Spleen (tissue), 11 donors: Measurements from ENCODE around the gene NTRK1. TPM values are rescaled to one million over a fixed set of nuclear protein-coding genes. Genes with fewer than 3 reads are reported as not detected.

Experiments
- DNase-seq: peaks from one replicate; pipeline ENCODE4 v3.0.0-alpha.2; 2020
- H3K27ac ChIP-seq, 8 donors: fragments of 200-600 bp; sonication (generic) in 7 of 8; 1 replicate in 4 of 8; 2 replicates in 4 of 8; pipeline versions ENCODE4 v1.5.0 to v1.8.0; 2016 to 2021; ENCODE audit warnings: inconsistent platforms in 4 of 8, mild to moderate bottlenecking in 4 of 8, moderate library complexity in 1 of 8
- H3K27me3 ChIP-seq, 7 donors: fragments of 200-600 bp; sonication (generic) in 6 of 7; replicated peaks in 1 of 7; 1 replicate in 4 of 7; 2 replicates in 3 of 7; pipeline versions ENCODE4 v1.5.0 to v1.8.0; 2016 to 2021; ENCODE audit warnings: inconsistent platforms in 3 of 7, mild to moderate bottlenecking in 1 of 7
- H3K36me3 ChIP-seq, 6 donors: fragments of 200-600 bp; sonication (generic) in 5 of 6; 1 replicate in 4 of 6; 2 replicates in 2 of 6; pipeline versions ENCODE4 v1.5.0 to v1.8.0; 2016 to 2021; ENCODE audit warnings: inconsistent platforms in 2 of 6
- H3K4me1 ChIP-seq, 6 donors: fragments of 200-600 bp; sonication (generic) in 5 of 6; 1 replicate in 3 of 6; 2 replicates in 3 of 6; pipeline versions ENCODE4 v1.5.0 to v1.8.0; 2016 to 2021; ENCODE audit warnings: inconsistent platforms in 3 of 6
- H3K4me3 ChIP-seq, 8 donors: fragments of 200-600 bp; sonication (generic) in 7 of 8; 1 replicate in 4 of 8; 2 replicates in 4 of 8; pipeline versions ENCODE4 v1.5.0 to v1.8.0; 2016 to 2021; ENCODE audit warnings: inconsistent platforms in 4 of 8, mild to moderate bottlenecking in 4 of 8, moderate library complexity in 2 of 8
- H3K9me3 ChIP-seq, 8 donors: fragments of 200-600 bp; sonication (generic) in 7 of 8; 1 replicate in 4 of 8; 2 replicates in 4 of 8; pipeline versions ENCODE4 v1.5.0 to v1.8.0; 2016 to 2021; ENCODE audit warnings: inconsistent platforms in 4 of 8
- CTCF ChIP-seq, 11 experiments: fragments of 200-600 bp in 7 of 11; fragments of 450-650 bp in 4 of 11; sonication (generic) in 4 of 11; IDR thresholded peaks in 8 of 11; conservative IDR thresholded peaks in 3 of 11; 1 replicate in 7 of 11; 2 replicates in 4 of 11; pipeline versions ENCODE4 v1.4.0 to v1.8.0; 2016 to 2021; ENCODE audit warnings: antibody characterized with exemption in 11 of 11, inconsistent platforms in 4 of 11, mild to moderate bottlenecking in 1 of 11
- POLR2A ChIP-seq, 3 donors: fragments of 450-650 bp; IDR thresholded peaks; one replicate each; pipeline ENCODE4 v1.5.1; 2017; ENCODE audit warnings: antibody characterized with exemption in 3 of 3, mild to moderate bottlenecking in 1 of 3
- POLR2AphosphoS5 ChIP-seq, 3 donors: sonication (generic); formaldehyde crosslinking; IDR thresholded peaks; one replicate each; pipeline ENCODE4 v1.5.1; 2017; ENCODE audit warnings: antibody characterized with exemption in 3 of 3
- WGBS, 5 donors: extraction: QIAGEN DNeasy Blood & Tissue Kit in 3 of 5; methylation state at CpG; one replicate each; pipeline versions ENCODE4 v1.1.5 to v1.1.7; 2013 to 2018; 5-methylcytosine and 5-hydroxymethylcytosine counted together
- intact Hi-C: fragments of 100-400 bp; cut with DNase I; formaldehyde crosslinking; loops from one replicate; pipeline ENCODE4 v1.15.0; 2023; ENCODE audit warnings: low total_unique reads
- polyA plus RNA-seq, 3 donors: library from polyadenylated mRNA; stranded (reverse); fragments of 200-250 nt; gene quantifications; one replicate each; pipeline ENCODE4 v1.2.1, GENCODE V29; 2013
- total RNA-seq, 7 donors: library from RNA; depleted of rRNA in 3 of 7; stranded (reverse); fragments of >200 nt in 3 of 7; fragmentation: NEBNext Ultra II Directional in 4 of 7; extraction: Animal tissue kit (Norgen Biotek cat#: 25700) in 4 of 7; gene quantifications; one replicate each; pipeline versions ENCODE4 v1.1.0 to v1.2.1, GENCODE V29; 2016 to 2021
- donor health status: healthy with polysubstance abuse.
- donor health status: DM: no; HTN: no; CAD: no; lungs with moderate emphysema.
- donor health status: DM: no; HTN: no; CAD: no.
- donor health status: Bipolar disorder and iron deficiency.
- donor health status: healthy.
- donor health status: DM: no; HTN: no; CAD: no.
- donor health status: DM: yes; HTN: yes; CAD: no.

NTRK1 gene
- total and polyA plus RNA-seq, 10 donors: 0.09 to 1.4 (median 0.24) TPM; not detected in 4

DNA sequence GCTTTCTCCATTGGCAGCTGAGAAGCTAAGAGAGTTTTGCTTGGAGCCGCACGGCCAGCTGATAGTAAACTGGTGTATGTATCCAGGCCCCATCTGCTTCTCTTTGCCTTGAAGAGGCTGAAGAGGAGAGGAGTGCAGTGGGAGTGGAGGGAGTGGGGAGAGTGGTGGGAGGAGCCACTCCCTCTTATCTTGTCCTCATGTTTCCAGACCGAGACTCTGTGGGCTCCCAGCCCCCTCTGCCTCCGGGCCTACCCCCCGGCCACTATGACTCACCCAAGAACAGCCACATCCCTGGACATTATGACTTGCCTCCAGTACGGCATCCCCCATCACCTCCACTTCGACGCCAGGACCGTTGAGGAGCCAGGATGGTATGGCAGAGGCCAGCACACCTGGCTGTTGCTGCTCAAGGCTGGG, 53.8 kb downstream of the NTRK1 start:
- peaks cover 0 to 9% (median 0%) of the 10 kb centered on the region in 8 donors for H3K9me3 ChIP-seq
- H3K27me3 ChIP-seq: peaks cover 0 to 62% (median 0%) of the 10 kb centered on the region in 7 donors
- no peak overlapping the region for H3K4me3 ChIP-seq
- H3K27ac ChIP-seq: no peak overlapping the region
- intact Hi-C loops: no loop called here
- peaks cover 0 to 61% (median 7%) of the 10 kb centered on the region in 6 donors for H3K36me3 ChIP-seq
- no peak for DNase-seq
- WGBS, 5 donors: 77 to 90% (median 81%) methylated on average over 8 to 9 of the region's 9 CpGs
- H3K4me1 ChIP-seq: peaks cover 0 to 30% (median 2%) of the 10 kb centered on the region in 6 donors
- TF ChIP-seq POLR2A (IDR thresholded peaks at IDR 0.05) (no peak), POLR2AphosphoS5 (IDR thresholded peaks at IDR 0.05) (peak in 1 of 3 donors; percentile 24)

DNA sequence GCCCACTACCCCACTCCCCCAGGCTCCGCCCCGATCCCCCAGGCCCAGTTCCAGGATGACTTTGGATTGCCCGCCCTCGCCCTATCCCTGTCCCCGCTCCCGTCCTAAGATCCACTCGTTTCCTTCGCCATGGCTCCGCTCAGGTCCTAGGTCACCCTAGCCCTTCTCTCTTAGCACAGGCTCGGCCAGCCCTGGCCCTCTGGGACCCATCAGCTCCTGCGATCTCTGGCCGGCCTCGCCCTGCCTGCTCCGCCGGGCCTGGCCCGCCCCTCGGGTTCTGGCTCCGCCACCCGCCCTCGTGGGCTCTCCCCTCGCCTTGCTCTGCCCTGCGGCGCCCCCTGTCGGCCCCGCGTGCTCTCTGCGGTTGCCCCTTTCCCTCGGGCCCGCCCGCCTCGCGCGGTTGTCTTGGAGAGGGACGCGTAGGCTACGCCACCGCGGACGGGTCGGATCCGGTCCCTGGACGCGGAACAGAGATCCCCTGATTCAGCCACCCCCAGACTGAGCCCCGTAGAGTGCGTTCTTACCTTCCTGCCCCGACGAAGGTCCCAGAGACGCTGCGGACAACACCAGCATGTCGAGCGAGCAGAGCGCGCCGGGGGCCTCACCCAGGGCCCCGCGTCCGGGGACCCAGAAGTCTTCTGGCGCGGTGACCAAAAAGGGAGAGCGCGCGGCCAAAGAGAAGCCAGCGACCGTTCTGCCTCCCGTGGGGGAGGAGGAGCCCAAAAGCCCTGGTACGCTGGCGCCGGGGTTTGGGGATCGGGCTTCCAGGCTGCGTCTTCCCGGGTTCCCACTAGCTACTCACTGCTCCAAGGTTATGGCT, 59.8 kb downstream of the NTRK1 start, which contains the start of gene LRRC71:
Gene LRRC71, plus strand, starts transcription at position 400 of the 820 bp plus-strand sequence. Its CDS starts 172 bp downstream, at position 572.
- intact Hi-C loops: no loop called here
- TF ChIP-seq POLR2A (IDR thresholded peaks at IDR 0.05) (no peak), CTCF (IDR thresholded peaks at IDR 0.05 in 8 of 11, conservative IDR thresholded peaks at IDR 0.05 in 3 of 11) (peak; percentile 59 to 89 (median 81)), POLR2AphosphoS5 (IDR thresholded peaks at IDR 0.05) (peak; percentile 37 to 77 (median 70))
- Histone ChIP-seq H3K4me3 (peak within 1 kb of the TSS in 2 of 8 donors; percentile 2 to 28), H3K4me1 (peaks cover 3 to 31% (median 20%) of the 10 kb centered on the region in 6 donors), H3K27ac (no peak within 1 kb of the TSS), H3K9me3 (peaks cover 0 to 9% (median 0%) of the 10 kb centered on the region in 8 donors), H3K27me3 (peaks cover 8 to 87% (median 52%) of the 10 kb centered on the region in 7 donors), H3K36me3 (peaks cover 0 to 12% (median 0%) of the 10 kb centered on the region in 6 donors)
- DNase-seq: peak; percentile 87
- 12 to 20% (median 15%) methylated on average over 54 to 71 of the region's 71 CpGs for WGBS, 5 donors

DNA sequence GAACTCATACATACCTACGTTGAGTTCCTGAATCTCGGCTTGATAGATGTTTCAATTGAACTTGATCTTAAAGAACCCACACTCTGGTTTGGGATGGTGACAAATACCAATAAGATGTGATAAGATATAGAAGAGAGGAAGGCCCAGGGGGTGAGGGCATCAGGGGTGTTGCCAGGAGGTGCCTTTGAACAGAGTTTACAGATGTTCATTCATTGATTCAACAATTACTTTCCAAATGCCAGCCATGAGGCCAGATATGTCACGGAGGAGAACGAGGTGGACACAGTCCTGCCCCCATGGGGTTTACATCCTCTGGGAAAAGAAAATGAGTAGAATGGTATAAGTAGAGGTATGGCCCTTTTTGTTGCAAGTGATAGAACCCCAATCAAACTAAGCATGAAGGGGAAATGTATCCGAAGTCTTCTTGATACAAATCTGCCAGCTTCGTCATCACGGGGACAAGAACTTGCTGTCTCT, 60.4 kb downstream of the NTRK1 start:
- H3K36me3 ChIP-seq: peaks cover 0 to 7% (median 0%) of the 10 kb centered on the region in 6 donors
- H3K9me3 ChIP-seq: peaks cover 0 to 9% (median 0%) of the 10 kb centered on the region in 8 donors
- intact Hi-C loops: no loop called here
- H3K4me1 ChIP-seq: peaks cover 3 to 34% (median 20%) of the 10 kb centered on the region in 6 donors
- peaks cover 8 to 94% (median 58%) of the 10 kb centered on the region in 7 donors for H3K27me3 ChIP-seq
- TF ChIP-seq POLR2AphosphoS5 (IDR thresholded peaks at IDR 0.05) (no peak), CTCF (IDR thresholded peaks at IDR 0.05 in 8 of 11, conservative IDR thresholded peaks at IDR 0.05 in 3 of 11) (no peak)
- 69 to 71% (median 69%) methylated on average over 7 of the region's 7 CpGs for WGBS, 5 donors
- no peak overlapping the region for H3K4me3 ChIP-seq
- no peak for DNase-seq
- no peak overlapping the region for H3K27ac ChIP-seq

GRCh38 chr1:156922986-156923669, 62.5 kb downstream of the NTRK1 start:
- Histone ChIP-seq H3K4me3 (peak overlapping the region in 1 of 8 donors; percentile 44), H3K36me3 (no peaks in the 10 kb centered on the region), H3K27me3 (peaks cover 8 to 96% (median 76%) of the 10 kb centered on the region in 7 donors), H3K27ac (no peak overlapping the region), H3K4me1 (peaks cover 8 to 54% (median 30%) of the 10 kb centered on the region in 6 donors), H3K9me3 (peaks cover 0 to 3% (median 0%) of the 10 kb centered on the region in 8 donors)
- 16 to 19% (median 19%) methylated on average over 11 of the region's 11 CpGs for WGBS, 5 donors
- intact Hi-C loops: no loop called here
- DNase-seq: no peak
- TF ChIP-seq CTCF (IDR thresholded peaks at IDR 0.05 in 8 of 11, conservative IDR thresholded peaks at IDR 0.05 in 3 of 11) (no peak), POLR2A (IDR thresholded peaks at IDR 0.05) (no peak), POLR2AphosphoS5 (IDR thresholded peaks at IDR 0.05) (no peak)
